ENCODE data around the gene SETD4.
"Not testable (repeated sequence)": the region's sequence is repeated elsewhere in the genome, so short reads cannot be mapped to it uniquely, and the experiment has no call there.

The SETD4 gene

DNA sequence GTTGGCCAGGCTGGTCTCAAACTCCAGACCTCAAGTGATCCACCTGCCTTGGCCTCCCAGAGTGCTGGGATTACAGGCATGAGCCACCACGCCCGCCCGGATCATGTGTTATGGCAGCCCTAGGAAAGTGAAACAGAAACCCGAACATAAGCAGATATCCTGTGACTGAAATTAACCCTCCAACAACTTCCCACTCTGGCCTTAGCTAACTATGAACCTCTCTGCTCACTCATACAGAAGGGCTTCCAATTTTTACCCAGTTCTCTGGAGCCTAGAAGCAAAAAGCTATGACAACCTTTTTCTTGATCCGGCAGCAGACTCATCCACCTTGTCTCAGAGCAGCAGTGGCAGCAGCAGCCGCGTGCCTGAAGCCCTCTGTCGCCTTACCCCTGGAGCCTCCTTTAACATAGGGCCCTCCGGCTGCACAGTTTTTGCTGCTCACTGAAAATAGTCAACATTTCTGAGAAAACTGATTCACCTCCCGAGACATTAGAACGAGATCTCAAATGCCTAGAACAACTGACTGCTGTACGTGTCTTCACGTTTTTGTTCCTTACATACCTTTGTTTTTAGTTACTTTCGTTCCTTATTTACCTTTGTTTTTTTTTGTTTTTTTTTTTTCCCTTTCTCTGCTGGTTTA, 18.8 kb upstream of the SETD4 start:
- DNase-seq (ENCODE audit: low spot score), result no peak

DNA sequence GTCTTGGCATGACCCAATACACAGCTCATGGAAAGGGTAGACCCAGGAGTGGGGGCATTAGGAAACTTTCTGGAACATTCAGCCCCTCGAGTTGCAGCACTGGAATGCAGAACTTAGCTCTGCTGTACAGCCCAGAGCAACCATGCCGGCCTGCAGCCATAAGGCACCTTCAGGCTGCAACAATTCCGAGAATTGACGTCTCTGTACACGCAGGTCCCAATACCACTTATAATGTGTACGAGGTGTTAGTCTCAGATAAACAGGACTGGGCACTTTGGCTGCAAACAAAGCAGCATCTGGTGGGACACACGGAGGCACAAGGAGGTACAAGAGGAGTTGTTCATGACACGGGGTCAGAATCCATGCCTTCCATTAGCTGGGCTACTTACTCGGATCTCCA, 17.4 kb upstream of the SETD4 start:
- no peak for DNase-seq (ENCODE audit: low spot score)

DNA sequence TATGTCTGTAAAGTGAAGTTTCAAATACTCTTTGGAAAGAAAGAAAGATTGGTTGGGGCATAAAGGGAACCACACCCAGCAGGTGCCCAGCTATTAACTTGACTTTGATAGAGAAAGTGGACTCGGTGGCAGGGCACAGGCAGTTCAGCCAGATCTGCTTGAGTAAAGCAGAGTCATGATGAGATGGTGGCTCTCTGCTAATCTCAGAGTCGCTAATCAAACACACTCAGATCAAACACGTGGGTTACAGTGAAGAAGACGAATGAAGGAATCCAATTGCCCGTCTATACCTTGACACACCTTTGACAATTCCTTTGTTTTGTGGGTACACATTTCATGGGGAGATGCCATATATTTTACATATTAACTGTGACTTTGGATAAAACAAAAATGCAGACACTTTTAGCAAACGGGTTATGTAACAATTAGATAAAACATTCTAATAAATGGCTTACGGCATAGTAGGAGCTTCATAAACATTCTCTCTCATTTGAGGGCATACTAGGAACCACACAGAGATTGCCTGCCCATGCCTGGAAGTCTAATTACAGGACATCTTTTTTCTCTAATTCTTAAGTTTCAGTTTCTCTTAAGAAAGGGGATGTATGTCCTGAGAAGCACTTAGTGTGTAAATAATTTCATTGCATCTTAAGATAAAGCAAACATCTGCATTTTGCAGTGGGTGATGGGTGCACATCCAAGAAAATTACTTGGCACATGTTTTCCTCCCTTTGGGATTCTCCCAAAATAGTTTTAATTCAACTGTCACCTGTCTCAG, 16.7 kb upstream of the SETD4 start:
- no peak for DNase-seq (ENCODE audit: low spot score)

DNA sequence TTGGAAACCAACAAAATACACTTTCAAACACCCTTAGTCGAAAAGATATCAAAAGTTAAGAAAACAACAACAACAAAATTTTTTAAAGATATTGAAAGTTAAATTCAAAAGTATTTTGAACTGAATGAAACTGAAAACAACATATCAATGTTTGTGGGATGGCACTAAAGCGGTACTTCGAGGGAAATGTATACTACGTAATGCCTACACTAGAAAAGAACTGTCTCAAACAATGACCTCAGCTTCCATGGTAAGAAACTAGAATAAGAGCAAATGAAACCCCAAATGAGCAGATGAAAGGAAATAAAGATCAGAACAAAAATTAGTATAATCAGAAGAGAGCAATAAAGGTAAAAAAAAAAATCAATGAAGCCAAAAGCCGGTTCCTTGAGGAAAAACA, 15.6 kb upstream of the SETD4 start:
- DNase-seq (ENCODE audit: low spot score), result no peak

GRCh38 chr21:36075171-36075570, 14.8 kb upstream of the SETD4 start:
- DNase-seq (ENCODE audit: low spot score), result peak; percentile 89

DNA sequence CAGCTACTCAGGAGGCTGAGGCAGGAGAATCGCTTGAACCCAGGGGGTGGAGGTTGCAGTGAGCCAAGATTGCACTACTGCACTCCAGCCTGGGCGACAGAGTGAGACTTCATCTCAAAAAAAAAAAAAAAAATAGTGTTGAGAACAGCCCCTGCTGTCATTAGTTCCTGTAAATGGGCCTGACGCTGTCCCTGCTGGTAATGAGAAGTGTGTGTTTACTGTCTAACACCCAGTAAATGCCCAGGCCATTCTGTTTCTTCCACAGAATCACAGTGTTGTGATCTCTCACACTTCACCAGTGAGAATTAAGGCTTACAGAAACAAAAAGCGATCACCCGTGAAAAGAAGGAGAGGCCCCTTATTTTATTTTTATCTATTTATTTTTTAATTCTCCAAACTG, 13.6 kb upstream of the SETD4 start:
- DNase-seq (ENCODE audit: low spot score), result not testable (repeated sequence)

GRCh38 chr21:36073181-36073580, 12.9 kb upstream of the SETD4 start:
- no peak for DNase-seq (ENCODE audit: low spot score)

GRCh38 chr21:36072453-36073162, 12.3 kb upstream of the SETD4 start:
- no peak for DNase-seq (ENCODE audit: low spot score)

DNA sequence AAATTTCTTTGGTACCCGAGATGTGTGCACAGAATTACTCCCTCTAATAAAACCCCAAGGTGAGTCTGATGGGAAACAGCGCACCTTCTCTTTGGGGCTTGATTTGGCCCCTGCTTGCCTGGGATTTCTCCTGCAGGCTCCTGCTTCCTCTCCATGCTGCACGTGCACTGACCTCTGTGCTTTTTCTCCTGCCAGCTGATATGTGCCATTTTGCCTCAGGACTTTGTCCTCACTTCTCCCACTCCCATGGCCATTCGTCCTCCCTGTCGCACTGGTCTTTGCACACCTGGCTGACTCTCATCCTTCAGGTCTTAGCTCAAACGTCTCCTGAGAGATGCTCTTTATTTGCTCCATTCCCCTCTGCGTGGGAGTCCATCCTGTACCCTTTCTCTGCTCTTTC, 10.7 kb upstream of the SETD4 start:
- DNase-seq (ENCODE audit: low spot score), result no peak

GRCh38 chr21:36069713-36070583, 9.6 kb upstream of the SETD4 start, which contains the start of gene CBR1:
TSS of gene CBR1 (plus strand) at chr21:36070024. CDS start at chr21:36070116, 92 bp downstream.
- DNase-seq (ENCODE audit: low spot score), result peak; percentile 79

- no peak for DNase-seq (ENCODE audit: low spot score)
Observed at GRCh38 chr21:36068748-36069398, 8.5 kb upstream of the SETD4 start.

- peak; percentile 52 for DNase-seq (ENCODE audit: low spot score)
Observed at GRCh38 chr21:36065497-36066036, 5.2 kb upstream of the SETD4 start.

- no peak for DNase-seq (ENCODE audit: low spot score)
Observed at GRCh38 chr21:36064085-36064460, 3.7 kb upstream of the SETD4 start.

DNA sequence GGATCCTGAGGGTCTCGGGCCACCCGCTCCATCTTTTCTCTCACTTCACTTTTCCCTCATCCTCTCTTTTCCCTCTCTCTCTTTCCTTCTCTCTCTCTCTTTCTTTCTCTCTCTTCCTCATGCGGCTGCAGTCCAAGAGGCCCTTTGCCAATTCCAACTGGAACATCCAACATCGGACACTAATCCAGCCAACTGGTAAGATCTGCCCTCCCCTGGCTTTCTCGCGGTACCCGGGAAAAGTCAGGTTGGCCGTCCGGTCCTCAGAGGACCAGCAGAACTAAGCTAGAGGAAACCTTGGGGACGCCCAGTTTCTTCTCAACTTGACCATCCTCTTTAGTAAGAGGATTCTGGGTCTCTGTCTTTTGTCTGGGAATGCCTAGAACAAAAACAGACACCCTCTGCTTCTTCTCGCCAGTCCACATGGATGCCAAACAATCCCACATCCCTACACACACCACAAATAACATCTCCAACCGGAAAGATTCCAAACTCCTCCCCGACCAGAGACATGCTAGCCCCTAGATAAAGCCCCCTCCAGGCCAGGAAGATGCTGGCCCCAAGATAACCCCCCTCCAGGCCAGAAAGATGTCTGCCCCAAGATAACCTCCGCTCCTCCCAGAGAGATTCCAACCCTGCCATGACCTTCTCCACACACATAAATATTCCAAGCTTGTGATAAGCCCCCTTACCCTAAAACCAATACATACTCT, 3.2 kb upstream of the SETD4 start:
- DNase-seq (ENCODE audit: low spot score), result no peak

- DNase-seq (ENCODE audit: low spot score), result no peak
Observed at GRCh38 chr21:36061445-36061844, 1.1 kb upstream of the SETD4 start.

- DNase-seq (ENCODE audit: low spot score), result peak; percentile 39
Observed at GRCh38 chr21:36059823-36060158, 535 bp downstream of the SETD4 start.

DNA sequence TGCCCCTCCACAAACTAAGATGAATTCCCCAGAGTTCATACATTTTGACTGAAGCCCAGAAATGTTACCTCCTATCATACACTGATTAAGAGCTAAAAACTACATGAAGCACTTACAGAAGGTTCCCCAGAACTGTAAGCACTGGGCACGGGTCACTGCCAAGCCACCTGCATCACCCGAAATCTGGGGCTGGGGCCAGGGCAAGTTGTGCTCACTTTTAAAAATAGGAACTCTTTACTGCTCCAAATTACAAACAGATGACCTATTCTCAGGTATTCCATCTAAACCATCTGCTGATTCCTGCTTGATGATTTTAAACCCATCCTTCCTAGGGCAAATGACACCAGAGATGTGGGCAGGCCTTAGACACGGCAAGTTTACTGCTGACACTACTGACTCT, 4.8 kb downstream of the SETD4 start:
- no peak for DNase-seq (ENCODE audit: low spot score)

DNA sequence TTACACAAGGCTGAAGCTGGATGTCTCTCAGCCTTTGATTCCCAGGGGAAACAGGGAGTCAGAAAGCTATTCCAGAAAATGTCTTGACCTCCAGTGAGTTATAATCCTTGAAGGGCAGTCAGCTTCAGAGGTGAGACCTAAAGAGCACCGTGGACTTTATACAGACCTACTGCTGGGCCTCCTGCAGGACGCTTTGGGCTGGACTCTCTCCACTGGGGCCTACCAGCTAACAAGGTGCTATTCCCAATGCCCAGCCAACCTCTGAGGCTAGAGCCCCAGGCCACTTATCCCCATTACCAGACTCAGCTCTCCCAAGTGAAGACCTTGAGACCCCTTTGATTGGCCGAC, 6.6 kb downstream of the SETD4 start:
- no peak for DNase-seq (ENCODE audit: low spot score)

- no peak for DNase-seq (ENCODE audit: low spot score)
Observed at GRCh38 chr21:36052860-36053714, 7.2 kb downstream of the SETD4 start.

DNA sequence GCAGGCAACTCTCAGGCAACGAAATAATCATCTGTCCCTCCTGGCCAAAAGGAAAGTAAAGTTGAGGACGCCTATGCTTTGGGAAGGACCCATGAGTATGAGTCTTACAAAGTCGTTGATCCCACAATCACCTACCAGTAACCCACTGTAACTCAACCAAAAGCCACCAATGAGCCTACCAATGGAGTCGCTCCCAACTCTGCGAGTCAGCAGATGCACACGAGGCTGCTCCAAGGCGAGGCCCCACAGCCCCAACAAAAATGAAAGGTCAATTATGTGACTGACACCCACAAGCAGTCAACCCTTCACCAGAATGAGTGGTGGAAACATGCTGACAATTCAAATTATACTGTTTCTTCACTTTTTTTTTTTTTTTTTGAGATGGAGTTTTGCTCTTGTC, 12.0 kb downstream of the SETD4 start:
- DNase-seq (ENCODE audit: low spot score), result no peak
